Skeletal muscle satellite cell (primary cell): Measurements from ENCODE around the gene CALN1.

Source experiments
- H3K27me3 ChIP-seq: 2 replicates; pipeline ENCODE4 v1.7.0; 2013; ENCODE audit warnings: low read length; ENCODE audit not compliant: control insufficient read depth, insufficient read depth
- H3K36me3 ChIP-seq: 2 replicates; pipeline ENCODE4 v1.7.0; 2013; ENCODE audit warnings: mild to moderate bottlenecking, control low read depth, low read length; ENCODE audit not compliant: insufficient read depth
- H3K4me1 ChIP-seq: 2 replicates; pipeline ENCODE4 v1.7.0; 2013; ENCODE audit warnings: low read length; ENCODE audit not compliant: control insufficient read depth, insufficient read depth
- H3K4me2 ChIP-seq: 2 replicates; pipeline ENCODE4 v1.7.0; 2013; ENCODE audit warnings: mild to moderate bottlenecking, low read length
- H3K4me3 ChIP-seq: 2 replicates; pipeline ENCODE4 v1.7.0; 2013; ENCODE audit warnings: low read length
- H3K9ac ChIP-seq: 2 replicates; pipeline ENCODE4 v1.7.0; 2013; ENCODE audit warnings: mild to moderate bottlenecking, low read depth, low read length, moderate library complexity
- H3K9me3 ChIP-seq: replicated peaks from 2 replicates; pipeline ENCODE4 v1.7.0; 2013; ENCODE audit warnings: mild to moderate bottlenecking, control low read depth, low read length

The CALN1 gene

DNA sequence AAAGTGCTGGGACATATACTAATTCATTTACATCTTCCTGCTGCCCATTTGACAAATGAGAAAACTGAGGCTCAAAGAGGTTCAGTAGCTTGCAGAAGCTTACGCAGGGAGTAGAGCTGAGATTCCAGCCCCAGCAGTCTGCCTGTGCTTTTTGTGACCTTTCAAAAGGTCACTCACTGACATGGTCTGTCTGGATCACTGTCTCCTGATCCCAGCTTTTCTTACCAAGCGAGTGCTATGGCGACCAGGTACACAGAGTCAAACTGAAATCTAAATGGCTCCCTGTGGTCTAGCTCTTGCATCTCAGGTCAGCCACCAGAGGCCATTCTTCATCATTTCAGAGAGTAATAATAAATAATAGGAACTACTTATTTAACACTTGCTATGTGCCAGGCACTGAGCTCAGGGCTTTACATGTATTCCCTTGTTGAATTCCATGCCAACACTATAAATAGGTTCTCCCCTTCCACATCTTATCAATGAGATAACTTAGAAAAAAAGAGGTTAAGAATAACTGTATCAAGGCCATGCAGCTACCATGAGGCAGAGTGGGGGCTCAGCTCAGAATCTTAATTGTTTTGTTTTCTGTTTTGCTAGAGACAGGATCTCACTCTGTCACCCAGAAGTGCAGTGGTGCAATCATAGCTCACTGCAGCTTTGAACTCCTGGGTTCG is 381.0 kb downstream of the CALN1 start:
- Histone ChIP-seq H3K9me3 (peaks cover 5% of the 10 kb centered on the region), H3K4me1 (no peaks in the 10 kb centered on the region), H3K9ac (no peak overlapping the region), H3K27me3 (no peaks in the 10 kb centered on the region), H3K4me3 (no peak overlapping the region), H3K36me3 (no peaks in the 10 kb centered on the region), H3K4me2 (no peak overlapping the region)

DNA sequence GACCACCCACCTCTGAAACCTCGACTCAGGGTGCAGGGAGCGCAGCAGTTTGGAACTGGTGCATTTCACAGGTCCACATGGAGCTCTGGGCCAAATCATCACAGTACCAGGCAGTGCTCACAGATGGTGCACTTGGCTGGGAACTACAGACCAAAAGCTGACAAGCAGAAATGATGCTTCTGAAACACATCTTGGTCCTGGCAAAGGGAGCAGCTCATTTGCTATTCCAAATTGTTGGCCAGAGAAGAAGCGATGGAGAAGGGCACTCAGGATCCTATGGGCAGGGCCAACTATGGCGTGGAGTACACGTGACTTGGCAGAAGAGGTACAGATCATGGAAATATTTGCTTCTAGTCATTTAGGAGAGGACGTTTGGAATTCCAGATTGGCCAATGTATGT is 383.9 kb downstream of the CALN1 start:
- H3K27me3 ChIP-seq = no peaks in the 10 kb centered on the region
- H3K4me2 ChIP-seq = no peak overlapping the region
- no peaks in the 10 kb centered on the region for H3K36me3 ChIP-seq
- peaks cover 5% of the 10 kb centered on the region for H3K9me3 ChIP-seq
- H3K4me3 ChIP-seq = no peak overlapping the region
- no peak overlapping the region for H3K9ac ChIP-seq
- H3K4me1 ChIP-seq = no peaks in the 10 kb centered on the region

DNA sequence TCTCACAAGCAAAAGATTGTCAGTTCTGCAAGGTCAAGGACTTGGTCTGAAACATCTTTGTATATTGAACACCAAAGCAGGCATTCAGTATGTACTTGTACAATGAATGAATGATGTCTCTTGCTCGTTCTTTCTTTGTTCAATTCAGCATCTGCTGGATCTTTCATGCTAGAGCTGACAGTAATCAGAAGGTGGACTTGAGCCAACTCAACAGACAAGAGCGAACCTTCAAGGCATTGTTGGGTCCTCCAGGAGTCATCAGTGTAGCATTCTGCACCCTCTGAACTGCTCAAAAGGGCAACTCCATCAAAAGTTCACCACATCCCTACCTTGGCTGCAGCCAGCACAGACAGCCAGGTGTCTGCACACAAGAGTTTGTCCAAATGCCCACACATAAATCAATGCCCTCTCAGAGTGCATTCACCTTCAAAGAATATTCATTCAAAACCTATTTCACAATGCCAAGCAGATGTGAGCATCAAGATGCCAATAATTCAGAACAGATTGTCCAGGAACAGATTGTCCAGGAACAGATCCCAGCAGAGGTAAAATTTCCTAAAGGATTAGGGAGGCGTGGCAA is 386.7 kb downstream of the CALN1 start:
- Histone ChIP-seq H3K4me2 (no peak overlapping the region), H3K4me1 (no peaks in the 10 kb centered on the region), H3K9me3 (no peaks in the 10 kb centered on the region), H3K27me3 (no peaks in the 10 kb centered on the region), H3K36me3 (no peaks in the 10 kb centered on the region), H3K4me3 (no peak overlapping the region), H3K9ac (no peak overlapping the region)

DNA sequence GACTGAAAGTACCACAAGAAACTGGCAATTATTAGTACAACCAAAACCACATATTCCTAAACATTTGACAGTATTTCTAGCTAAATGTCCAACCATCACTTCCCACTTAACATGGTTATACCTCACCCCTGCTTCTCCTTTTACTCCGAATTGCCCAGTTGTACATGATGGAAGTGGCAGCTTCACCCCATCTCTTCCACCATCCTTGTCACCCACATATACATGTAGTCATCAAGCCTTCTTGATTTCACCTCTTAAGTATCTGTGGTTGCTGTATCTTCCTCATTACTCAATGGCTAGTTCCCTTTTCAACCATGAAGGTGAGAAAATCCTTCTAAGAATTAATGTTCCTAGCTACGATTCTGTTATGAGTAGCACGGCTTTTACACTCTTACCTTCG is 388.2 kb downstream of the CALN1 start:
- no peaks in the 10 kb centered on the region for H3K36me3 ChIP-seq
- no peak overlapping the region for H3K4me3 ChIP-seq
- no peak overlapping the region for H3K4me2 ChIP-seq
- H3K4me1 ChIP-seq = no peaks in the 10 kb centered on the region
- no peak overlapping the region for H3K9ac ChIP-seq
- H3K9me3 ChIP-seq = no peaks in the 10 kb centered on the region
- no peaks in the 10 kb centered on the region for H3K27me3 ChIP-seq

DNA sequence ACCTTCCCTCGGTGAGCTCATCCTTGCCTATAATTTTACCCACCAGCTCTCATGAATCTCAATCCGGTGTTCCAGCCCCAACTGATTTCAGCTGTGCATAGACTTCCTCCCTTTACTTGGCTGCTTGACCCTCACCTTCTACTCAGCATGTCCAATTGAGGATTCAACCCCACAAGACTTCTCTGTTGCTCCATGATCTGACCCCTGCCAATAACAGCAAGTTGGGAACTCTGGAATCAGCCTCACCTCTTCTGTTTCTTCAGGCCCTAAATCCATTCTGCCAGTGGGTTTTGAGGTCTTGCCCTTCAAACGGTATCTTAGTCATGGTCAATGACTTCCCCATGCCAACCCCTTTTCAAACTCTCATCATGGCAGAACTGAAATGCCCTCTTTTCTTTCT is 390.4 kb downstream of the CALN1 start:
- Histone ChIP-seq H3K4me1 (no peaks in the 10 kb centered on the region), H3K9ac (no peak overlapping the region), H3K9me3 (no peaks in the 10 kb centered on the region), H3K4me3 (no peak overlapping the region), H3K4me2 (no peak overlapping the region), H3K27me3 (no peaks in the 10 kb centered on the region), H3K36me3 (no peaks in the 10 kb centered on the region)

DNA sequence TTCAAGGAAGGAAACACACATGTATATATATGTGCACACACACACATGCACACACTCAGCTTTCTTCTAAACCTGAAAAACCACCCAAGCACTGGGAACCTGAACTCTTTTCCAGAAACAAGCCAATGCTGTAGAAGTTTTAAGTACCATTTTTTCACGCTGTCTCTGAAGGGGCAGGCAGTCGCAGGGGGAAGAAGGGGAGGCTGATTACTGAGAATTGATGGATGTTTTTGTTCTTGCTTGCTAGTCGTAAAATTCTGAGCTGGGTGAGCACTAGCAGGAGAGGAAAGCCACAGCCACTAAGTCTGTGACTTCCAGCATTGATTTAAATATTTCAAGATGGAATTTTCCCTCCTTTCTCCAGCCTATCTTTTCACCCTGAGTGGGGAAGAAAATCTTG is 391.8 kb downstream of the CALN1 start:
- Histone ChIP-seq H3K36me3 (no peaks in the 10 kb centered on the region), H3K9me3 (no peaks in the 10 kb centered on the region), H3K4me3 (no peak overlapping the region), H3K4me2 (no peak overlapping the region), H3K27me3 (no peaks in the 10 kb centered on the region), H3K9ac (no peak overlapping the region), H3K4me1 (no peaks in the 10 kb centered on the region)

DNA sequence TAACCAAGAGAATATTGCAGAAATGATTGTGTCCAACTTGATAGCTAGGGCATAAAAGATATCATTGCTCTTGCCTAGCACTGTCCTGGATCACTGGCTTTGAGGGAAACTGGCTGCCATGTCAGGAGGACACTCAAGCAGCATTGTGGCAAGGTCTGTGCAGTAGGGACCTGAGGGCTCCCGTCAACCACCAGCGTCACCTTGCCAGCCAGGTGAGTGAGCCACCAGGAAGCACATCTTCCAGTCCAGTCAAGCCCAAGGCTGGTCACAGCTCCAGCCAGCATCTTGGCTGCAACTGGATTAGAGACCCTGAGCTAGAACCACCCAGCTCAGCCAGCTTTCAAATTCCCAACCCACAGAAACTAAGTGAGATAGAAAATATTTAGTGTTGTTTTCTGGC is 392.7 kb downstream of the CALN1 start:
- H3K27me3 ChIP-seq = no peaks in the 10 kb centered on the region
- H3K9ac ChIP-seq = no peak overlapping the region
- no peaks in the 10 kb centered on the region for H3K36me3 ChIP-seq
- no peaks in the 10 kb centered on the region for H3K9me3 ChIP-seq
- no peak overlapping the region for H3K4me3 ChIP-seq
- H3K4me2 ChIP-seq = no peak overlapping the region
- H3K4me1 ChIP-seq = no peaks in the 10 kb centered on the region

DNA sequence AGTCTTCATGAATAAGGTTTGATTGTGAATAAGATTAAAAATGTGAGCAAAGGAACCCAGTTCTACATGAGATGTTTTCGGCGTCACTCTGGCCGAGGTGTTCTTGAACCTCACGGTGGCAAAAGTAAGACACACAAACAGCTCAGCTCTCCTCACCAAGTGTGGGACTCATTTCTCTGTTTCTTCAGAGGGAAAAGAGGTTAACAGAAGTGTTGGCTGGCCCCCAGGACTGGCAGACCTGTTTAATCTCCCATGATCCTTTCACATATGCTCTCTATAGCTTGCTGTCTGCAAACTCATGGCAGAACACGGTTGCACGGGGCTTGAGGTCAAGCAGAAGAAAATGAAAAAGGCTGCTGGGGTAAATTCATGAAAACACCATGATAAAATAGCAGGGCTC is 394.4 kb downstream of the CALN1 start:
- no peak overlapping the region for H3K4me3 ChIP-seq
- H3K9me3 ChIP-seq = no peaks in the 10 kb centered on the region
- H3K4me1 ChIP-seq = no peaks in the 10 kb centered on the region
- no peak overlapping the region for H3K4me2 ChIP-seq
- H3K9ac ChIP-seq = no peak overlapping the region
- H3K27me3 ChIP-seq = no peaks in the 10 kb centered on the region
- no peaks in the 10 kb centered on the region for H3K36me3 ChIP-seq

DNA sequence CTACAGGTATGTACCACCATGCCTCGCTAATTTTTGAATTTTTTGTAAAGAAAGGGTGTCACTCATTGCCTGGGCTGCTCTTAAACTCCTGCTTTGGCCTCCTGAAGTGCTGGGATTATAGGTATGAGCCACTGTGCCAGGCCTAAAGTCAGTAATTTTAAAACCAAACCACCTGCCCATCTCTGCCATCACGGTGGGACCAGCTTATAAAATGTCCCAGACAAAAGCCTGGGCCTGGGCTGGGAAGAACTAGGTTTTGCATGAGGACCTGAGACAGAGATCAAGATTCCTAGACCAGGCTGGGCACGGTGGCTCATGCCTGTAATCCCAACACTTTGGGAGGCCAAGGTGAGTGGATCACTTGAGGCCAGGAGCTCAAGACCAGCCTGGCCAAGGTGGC is 395.6 kb downstream of the CALN1 start:
- Histone ChIP-seq H3K4me2 (no peak overlapping the region), H3K27me3 (no peaks in the 10 kb centered on the region), H3K4me1 (no peaks in the 10 kb centered on the region), H3K9ac (no peak overlapping the region), H3K9me3 (no peaks in the 10 kb centered on the region), H3K36me3 (no peaks in the 10 kb centered on the region), H3K4me3 (no peak overlapping the region)

DNA sequence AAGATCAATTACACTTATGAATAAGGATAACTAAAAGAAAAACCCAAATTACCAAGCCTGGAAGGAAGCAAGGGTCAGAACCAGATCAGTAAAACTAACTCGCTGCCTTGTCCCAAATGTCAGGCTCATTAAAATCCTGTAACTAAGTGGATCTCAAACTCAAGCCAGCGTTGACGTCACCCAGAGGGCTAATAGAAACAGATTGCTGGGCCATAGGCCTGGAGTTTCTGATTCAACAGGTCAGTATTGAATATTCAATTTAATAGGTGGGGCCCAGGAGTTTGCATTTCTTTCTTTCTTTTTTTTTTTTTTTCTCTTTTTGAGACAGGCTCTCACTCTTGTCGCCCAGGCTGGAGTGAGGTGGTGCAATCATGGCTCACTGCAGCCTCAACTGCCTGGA is 397.0 kb downstream of the CALN1 start:
- Histone ChIP-seq H3K27me3 (no peaks in the 10 kb centered on the region), H3K4me1 (no peaks in the 10 kb centered on the region)

DNA sequence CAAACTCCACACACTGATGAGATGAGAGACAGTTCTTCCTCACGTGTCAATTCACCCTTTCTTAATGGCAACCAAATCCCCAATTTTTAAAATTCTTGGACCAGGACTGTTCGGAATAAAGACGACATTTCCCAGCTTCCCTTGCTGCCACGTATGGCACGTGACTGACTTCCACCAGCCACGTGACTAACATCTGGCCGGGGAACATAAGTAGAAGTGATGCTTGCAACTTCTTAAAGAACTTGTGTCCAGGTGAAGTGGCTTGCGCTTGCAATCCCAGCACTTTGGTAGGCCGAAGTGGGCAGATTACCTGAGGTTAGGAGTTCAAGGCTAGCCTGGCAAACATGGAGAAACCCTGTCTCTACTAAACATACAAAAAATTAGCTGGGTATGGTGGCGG is 405.1 kb downstream of the CALN1 start:
- Histone ChIP-seq H3K4me3 (no peak overlapping the region), H3K4me2 (no peak overlapping the region), H3K9me3 (no peaks in the 10 kb centered on the region), H3K9ac (no peak overlapping the region), H3K36me3 (no peaks in the 10 kb centered on the region), H3K4me1 (no peaks in the 10 kb centered on the region), H3K27me3 (no peaks in the 10 kb centered on the region)

More for the DNA sequence above, 397.0 kb downstream of the CALN1 start:
- no peaks in the 10 kb centered on the region for H3K9me3 ChIP-seq
- no peaks in the 10 kb centered on the region for H3K36me3 ChIP-seq
- no peak overlapping the region for H3K9ac ChIP-seq
- H3K4me2 ChIP-seq = no peak overlapping the region
- H3K4me3 ChIP-seq = no peak overlapping the region

DNA sequence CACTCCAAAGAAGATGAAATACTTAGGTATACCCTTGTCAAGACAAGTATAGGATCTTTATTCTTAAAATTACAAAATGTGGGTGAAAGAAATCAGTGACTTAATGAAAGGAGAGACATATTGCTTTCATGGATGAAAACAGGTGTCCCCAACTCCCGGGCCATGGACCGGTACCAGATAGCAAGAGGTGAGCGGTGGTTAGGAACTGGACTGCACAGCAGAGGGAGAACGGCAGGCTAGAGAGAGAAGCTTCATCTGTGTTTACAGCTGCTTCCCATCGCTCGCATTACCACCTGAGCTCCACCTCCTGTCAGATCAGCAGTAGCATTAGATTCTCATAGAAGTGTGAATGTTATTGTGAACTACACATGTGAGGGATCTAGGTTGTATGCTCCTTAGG is 408.9 kb downstream of the CALN1 start:
- Histone ChIP-seq H3K4me3 (no peak overlapping the region), H3K36me3 (no peaks in the 10 kb centered on the region), H3K9me3 (no peaks in the 10 kb centered on the region), H3K4me1 (no peaks in the 10 kb centered on the region), H3K27me3 (no peaks in the 10 kb centered on the region), H3K9ac (no peak overlapping the region), H3K4me2 (no peak overlapping the region)
